ENCODE results near the gene DTX2.
"Not testable (repeated sequence)": the region's sequence is repeated elsewhere in the genome, so short reads cannot be mapped to it uniquely, and the experiment has no call there.

Gene DTX2

DNA sequence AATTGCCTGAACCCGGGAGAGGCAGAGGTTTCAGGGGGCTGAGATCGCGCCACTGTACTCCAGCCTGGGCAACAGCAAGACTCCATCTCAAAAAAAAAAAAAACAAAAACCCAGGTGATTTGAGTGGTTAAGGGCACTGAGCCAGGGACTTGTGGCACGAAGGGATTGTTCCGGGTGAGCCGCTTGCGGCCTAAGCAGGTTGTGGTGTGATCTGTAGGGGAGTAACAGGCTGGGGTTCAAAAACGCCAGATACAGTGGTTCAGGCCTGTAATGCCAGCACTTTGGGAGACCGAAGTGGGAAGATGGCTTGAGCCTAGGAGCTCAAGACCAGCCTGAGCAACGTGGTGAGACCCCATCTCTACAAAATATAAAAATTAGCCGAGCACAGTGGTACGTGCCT, 17.7 kb upstream of the DTX2 start:
- not testable (repeated sequence) for DNase-seq (ENCODE audit: low spot score)

- not testable (repeated sequence) for DNase-seq (ENCODE audit: low spot score)
Measured at GRCh38 chr7:76445577-76446008, 15.9 kb upstream of the DTX2 start.

DNA sequence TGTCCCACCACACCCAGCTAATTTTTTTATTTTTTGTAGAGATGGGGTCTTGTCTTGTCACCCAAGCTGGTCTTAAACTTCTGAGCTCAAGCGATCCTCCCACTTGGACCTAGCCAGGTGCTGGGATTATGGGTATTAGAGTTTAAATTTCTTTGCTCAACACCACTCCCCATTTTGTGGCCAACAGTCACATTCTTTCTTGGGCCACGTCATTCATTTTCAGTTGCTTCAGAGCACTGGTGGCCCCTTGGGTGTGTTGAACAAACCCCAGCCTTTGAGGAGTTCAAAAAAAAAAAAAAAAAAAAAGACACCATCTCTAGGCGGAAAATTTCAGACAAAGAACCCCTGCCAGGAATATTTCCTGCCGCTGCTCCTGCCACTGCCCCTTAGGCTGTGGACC, 4.5 kb upstream of the DTX2 start:
- DNase-seq (ENCODE audit: low spot score) = not testable (repeated sequence)

GRCh38 chr7:76458504-76458903, 3.0 kb upstream of the DTX2 start:
- not testable (repeated sequence) for DNase-seq (ENCODE audit: low spot score)

DNA sequence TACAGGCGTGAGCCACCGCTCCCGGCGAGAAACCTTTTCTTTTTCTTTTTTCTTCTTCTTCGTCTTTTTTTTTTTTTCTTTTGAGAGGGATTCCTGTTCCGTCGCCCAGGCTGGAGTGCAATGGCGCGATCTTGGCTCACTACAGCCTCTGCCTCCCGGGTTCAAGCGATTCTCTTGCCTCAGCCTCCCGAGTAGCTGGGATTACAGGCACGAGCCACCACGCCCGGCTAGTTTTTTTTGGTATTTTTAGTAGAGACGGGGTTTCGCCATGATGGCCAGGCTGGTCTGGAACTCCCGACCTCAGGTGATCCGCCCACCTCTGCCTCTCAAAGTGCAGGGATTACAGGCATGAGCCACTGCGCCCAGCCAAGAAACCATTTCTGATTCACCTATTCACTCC, 742 bp upstream of the DTX2 start:
- DNase-seq (ENCODE audit: low spot score) = not testable (repeated sequence)

DNA sequence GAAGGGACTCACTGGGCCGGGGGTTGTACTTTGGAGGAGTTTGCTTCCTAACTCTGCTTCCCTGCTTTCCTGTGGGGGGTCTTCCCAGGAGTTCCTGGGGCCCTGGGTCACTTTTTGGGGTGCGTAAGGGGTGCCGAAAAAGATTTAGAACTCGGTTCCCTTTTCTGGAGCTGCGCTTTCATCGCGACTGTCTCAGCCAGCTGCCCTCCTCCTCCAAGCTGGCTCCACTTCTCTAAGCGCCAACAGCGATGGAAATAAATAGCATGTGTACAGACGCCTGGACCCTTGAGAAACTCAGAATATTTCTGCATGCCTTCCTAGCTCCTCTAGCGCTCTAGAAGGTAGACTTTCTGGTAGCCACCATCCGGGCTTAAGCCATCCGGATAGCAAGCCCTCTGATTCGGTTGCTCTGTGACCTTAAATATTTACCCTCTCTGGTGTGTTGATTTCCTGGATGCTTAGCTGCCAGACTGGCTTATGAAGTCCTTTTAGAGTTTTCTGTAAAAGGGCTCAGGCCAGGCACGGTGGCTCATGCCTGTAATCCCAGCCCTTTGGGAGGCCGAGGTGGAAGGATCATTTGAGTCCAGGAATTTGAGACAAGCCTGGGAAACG, 868 bp downstream of the DTX2 start:
- not testable (repeated sequence) for DNase-seq (ENCODE audit: low spot score)

GRCh38 chr7:76464959-76465358, 3.5 kb downstream of the DTX2 start:
- DNase-seq (ENCODE audit: low spot score) = not testable (repeated sequence)

GRCh38 chr7:76465950-76466349, 4.4 kb downstream of the DTX2 start:
- not testable (repeated sequence) for DNase-seq (ENCODE audit: low spot score)

- DNase-seq (ENCODE audit: low spot score) = not testable (repeated sequence)
Measured at GRCh38 chr7:76467743-76468404, 6.4 kb downstream of the DTX2 start.

DNA sequence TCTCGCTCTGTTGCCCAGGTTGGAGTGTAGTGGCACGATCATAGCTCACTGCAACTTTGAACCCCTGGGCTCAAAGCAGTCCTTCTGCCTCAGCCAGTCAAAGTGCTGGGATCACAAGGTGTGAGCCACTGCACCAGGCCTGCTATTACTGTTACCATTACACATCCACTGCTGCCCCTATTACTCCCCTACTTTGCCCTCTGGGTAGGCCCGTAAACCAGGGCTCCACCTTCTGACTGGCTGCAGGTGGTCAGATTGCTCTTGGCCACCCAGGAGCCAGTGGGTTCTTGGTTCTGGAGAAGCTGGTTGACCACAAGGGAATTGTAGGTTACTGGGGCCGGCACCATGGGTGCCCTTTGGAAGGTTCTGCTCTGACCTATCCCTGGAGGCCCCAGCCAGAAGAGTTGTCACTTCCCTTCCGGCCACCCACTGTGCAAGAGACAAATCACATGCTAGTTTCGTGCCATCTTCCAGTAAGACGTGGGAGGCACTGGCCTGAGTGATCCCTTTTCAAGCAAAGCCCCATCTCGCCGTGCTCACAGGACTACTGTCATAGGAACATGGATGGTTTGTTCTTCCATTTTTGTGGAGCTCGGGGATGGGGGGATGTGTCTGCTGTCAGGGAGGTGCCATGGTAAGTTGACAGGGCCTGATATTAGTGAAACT, 10.2 kb downstream of the DTX2 start:
- not testable (repeated sequence) for DNase-seq (ENCODE audit: low spot score)

DNA sequence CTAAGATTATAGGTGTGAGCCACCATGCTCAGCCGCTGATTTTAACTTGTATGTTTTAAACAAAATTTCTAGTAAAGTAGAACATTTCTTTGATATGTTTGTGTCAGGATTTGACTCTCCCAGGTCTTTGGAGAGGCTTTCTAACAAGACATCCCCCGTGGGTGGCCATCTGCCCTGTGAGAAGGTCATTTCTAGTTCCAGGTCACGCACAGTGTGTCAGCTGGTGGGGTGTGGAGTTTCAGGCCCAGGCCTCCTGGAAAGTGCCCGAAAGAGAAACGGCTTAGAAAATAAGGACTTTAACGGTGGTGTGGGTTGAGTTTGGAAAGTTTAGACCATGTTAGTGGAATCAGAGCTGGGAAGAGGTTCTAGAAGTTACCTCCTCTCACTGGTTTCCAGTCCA, 11.6 kb downstream of the DTX2 start:
- not testable (repeated sequence) for DNase-seq (ENCODE audit: low spot score)

GRCh38 chr7:76476280-76476679, 14.8 kb downstream of the DTX2 start:
- not testable (repeated sequence) for DNase-seq (ENCODE audit: low spot score)

GRCh38 chr7:76476742-76477474, 15.4 kb downstream of the DTX2 start:
- DNase-seq (ENCODE audit: low spot score) = not testable (repeated sequence)

- DNase-seq (ENCODE audit: low spot score) = not testable (repeated sequence)
Measured at GRCh38 chr7:76479628-76480027, 18.1 kb downstream of the DTX2 start.

- DNase-seq (ENCODE audit: low spot score) = not testable (repeated sequence)
Measured at GRCh38 chr7:76480403-76481253, 19.1 kb downstream of the DTX2 start.

DNA sequence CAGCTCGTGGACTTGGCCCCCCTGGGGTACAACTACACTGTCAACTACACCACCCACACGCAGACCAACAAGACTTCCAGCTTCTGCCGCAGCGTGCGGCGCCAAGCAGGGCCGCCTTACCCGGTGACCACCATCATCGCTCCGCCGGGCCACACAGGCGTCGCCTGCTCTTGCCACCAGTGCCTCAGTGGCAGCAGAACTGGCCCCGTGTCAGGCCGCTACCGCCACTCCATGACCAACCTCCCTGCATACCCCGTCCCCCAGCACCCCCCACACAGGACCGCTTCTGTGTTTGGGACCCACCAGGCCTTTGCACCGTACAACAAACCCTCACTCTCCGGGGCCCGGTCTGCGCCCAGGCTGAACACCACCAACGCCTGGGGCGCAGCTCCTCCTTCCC, 21.2 kb downstream of the DTX2 start:
- not testable (repeated sequence) for DNase-seq (ENCODE audit: low spot score)

GRCh38 chr7:76483081-76483480, 21.6 kb downstream of the DTX2 start:
- not testable (repeated sequence) for DNase-seq (ENCODE audit: low spot score)

DNA sequence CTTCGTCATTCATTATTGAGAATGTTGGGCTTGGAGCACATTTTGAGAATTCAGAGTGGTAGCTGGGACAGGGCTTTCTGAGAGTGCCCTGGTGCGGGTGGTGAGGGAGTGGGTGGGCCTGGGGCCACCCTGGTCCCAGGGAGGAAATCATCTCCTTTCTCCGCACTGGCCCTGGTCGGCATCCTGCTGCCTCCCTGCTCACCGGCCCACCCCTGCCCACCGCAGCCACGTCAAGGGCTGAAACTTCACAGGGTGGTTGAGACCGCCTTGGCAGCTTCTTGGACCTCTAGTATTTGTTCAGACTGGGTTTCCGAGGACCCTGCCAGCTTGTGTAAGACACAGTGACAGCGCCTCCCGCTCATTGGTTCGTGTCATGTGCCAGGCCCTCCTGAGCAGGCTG, 22.9 kb downstream of the DTX2 start:
- DNase-seq (ENCODE audit: low spot score) = not testable (repeated sequence)

GRCh38 chr7:76485822-76486610, 24.5 kb downstream of the DTX2 start:
- not testable (repeated sequence) for DNase-seq (ENCODE audit: low spot score)

DNA sequence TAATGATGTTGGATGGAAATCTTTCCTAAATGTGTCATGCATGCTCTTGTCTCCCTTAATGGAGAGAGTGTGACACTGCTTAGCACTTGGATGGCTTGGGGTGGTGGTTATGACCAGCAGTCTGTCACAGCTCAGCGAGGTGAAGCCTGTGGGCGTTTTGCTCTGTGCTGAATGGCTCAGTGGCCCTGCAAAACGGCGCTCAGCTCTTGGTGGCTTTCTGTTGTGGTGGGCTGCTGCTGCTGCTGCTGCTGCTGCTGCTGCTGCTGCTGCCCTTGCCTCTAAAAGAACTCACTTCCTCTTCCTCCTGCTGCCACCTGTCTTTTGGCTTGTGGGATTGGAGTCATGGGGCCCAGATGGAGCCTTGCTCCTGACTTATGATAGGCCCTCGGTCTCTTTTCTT, 25.1 kb downstream of the DTX2 start:
- DNase-seq (ENCODE audit: low spot score) = not testable (repeated sequence)

- not testable (repeated sequence) for DNase-seq (ENCODE audit: low spot score)
Measured at GRCh38 chr7:76487969-76488368, 26.5 kb downstream of the DTX2 start.

Measured in HuH-7 (cell line).